Activated CD4-positive, alpha-beta T cell treated with anti-CD3 and anti-CD28 coated beads for 48 hours (primary cell): Measurements from ENCODE around the gene STAT3.
A peak's percentile ranks its signal among the peaks of the same experiment; 100 is the strongest.
"Not testable (repeated sequence)": the region's sequence is repeated elsewhere in the genome, so short reads cannot be mapped to it uniquely, and the experiment has no call there.

Experiments used
- DNase-seq: peaks from one replicate; pipeline ENCODE4 v3.0.0-alpha.2; 2020

STAT3 gene

DNA sequence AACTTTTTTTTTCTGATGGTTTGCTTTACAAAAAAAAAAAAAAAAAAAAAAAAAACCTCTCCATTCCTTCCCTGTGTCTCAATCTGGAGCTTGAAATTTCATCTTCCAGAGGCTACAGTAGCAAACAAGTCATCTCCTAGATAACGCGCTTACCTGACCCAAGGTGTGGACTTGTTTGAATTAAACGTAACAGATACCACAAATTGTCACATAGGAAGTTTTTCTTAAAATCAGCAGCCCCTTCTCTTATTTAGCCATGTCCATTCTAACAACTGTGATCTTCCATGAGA lies 114.0 kb downstream of the STAT3 start:
- DNase-seq, result no peak

- no peak for DNase-seq
Observed at GRCh38 chr17:42273474-42274252, 114.6 kb downstream of the STAT3 start.

- DNase-seq, result no peak
Observed at GRCh38 chr17:42272162-42272907, 115.9 kb downstream of the STAT3 start.

GRCh38 chr17:42271779-42272035 lies 116.5 kb downstream of the STAT3 start:
- DNase-seq, result no peak

- DNase-seq, result no peak
Observed at GRCh38 chr17:42271006-42271778, 117.0 kb downstream of the STAT3 start.

GRCh38 chr17:42270596-42270995 lies 117.6 kb downstream of the STAT3 start:
- DNase-seq, result no peak

- DNase-seq, result no peak
Observed at GRCh38 chr17:42270170-42270535, 118.1 kb downstream of the STAT3 start.

- no peak for DNase-seq
Observed at GRCh38 chr17:42268236-42268635, 120.0 kb downstream of the STAT3 start.

DNA sequence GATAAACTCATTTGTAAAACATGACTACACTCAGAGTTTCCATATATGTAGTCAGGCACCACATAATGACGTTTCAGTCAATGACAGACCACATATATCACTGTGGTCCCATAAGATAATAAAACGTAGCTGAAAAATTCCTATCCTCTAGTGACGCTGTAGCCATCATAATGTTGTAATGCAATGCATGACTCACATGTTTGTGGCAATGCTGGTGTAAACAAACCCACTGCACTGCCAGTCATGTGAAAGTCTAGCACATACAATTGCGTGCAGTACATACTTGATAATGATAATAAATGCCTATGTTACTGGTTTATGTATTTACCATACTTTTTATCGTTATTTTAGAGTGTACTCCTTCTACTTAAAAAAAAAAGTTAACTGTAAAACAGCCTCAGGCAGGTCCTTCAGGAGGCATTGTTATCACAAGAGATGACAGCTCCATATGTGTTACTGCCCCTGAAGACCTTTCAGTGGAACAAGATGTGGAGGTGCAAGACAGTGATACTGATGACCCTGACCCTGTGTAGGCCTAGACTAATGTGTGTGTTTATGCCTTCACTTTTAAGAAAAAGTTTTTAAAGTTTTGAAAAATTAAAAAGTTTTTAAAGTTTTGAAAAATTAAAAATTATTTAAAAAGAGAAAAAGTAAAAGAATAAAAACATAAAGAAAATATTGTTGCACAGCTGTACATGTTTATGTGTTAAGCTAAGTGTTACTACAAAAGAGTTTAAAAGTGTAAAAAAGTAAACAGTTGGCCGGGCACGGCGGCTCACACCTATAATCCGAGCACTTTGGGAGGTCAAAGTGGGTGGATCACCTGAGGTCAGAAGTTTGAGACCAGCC lies 121.1 kb downstream of the STAT3 start:
- DNase-seq, result peak; percentile 46

DNA sequence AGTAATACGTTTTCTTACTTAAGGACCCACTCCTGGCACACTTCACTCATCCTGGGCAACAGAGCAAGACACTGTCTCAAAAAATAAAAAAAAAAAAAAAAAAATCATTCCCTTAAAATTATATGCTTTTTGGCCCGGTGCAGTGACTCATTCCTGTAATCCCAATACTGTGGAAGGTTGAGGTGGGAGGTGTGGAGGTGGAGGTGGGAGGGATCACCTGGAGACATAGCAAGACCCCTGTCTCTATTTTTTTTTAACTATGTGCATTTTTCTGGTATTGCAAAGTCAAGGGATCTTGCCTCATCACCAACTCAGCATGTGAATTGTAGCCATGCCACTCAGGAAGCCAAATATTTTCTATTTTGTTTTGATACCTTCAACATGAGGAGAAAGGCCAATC lies 121.8 kb downstream of the STAT3 start:
- no peak for DNase-seq

DNA sequence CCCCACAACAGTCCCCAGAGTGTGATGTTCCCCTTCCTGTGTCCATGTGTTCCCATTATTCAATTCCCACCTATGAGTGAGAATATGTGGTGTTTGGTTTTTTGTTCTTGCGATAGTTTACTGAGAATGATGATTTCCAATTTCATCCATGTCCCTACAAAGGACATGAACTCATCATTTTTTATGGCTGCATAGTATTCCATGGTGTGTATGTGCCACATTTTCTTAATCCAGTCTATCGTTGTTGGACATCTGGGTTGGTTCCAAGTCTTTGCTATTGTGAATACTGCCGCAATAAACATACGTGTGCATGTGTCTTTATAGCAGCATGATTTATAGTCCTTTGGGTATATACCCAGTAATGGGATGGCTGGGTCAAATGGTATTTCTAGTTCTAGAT lies 123.9 kb downstream of the STAT3 start:
- not testable (repeated sequence) for DNase-seq
